Measurements from ENCODE around the gene OTUD3. TPM values are rescaled to one million over a fixed set of nuclear protein-coding genes. Genes with fewer than 3 reads are reported as not detected.
A peak's percentile ranks its signal among the peaks of the same experiment; 100 is the strongest.

Gene OTUD3
- total and polyA plus RNA-seq, 9 of the 15 experiments (the other 6 are each of a cell fraction or from before 2014, with no cell fraction given): 2.0 to 16.6 (median 11.0) TPM

DNA sequence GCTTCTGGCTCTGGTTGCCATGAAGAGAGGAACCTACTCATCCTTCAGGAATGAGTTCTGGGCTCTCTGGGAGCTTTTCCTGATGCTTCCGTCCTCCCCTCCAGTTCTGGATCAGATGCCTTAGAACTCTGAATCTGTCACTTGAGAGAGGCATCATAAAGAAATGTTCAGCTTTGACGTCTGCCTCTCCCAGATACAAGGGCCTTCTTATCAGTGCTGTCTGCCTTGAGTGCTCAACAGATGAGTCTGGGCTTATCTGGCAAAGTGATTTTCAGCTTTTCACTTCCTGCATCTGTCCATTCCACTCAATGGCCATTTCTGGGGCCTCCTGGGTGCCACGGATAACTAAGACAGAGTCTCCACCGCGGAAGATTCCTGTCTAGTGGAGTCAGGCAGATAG is 12.3 kb upstream of the OTUD3 start (continued):
- TF ChIP-seq CHD1 (IDR thresholded peaks at IDR 0.05; ENCODE audit: low read length) (no peak), HMG20B (CRISPR knock-in tag; IDR thresholded peaks at IDR 0.05) (no peak), NBN (IDR thresholded peaks at IDR 0.05; ENCODE audit: low read depth) (peak; percentile 88), SLC30A9 (CRISPR knock-in tag; IDR thresholded peaks at IDR 0.05) (no peak), NRF1 (conservative IDR thresholded peaks at IDR 0.05 in 1 of 2, IDR thresholded peaks at IDR 0.05 in 1 of 2) (no peak), XRCC3 (IDR thresholded peaks at IDR 0.05) (no peak), CGGBP1 (CRISPR knock-in tag; IDR thresholded peaks at IDR 0.05) (no peak), MCM7 (IDR thresholded peaks at IDR 0.05) (no peak), HOXB6 (CRISPR knock-in tag; IDR thresholded peaks at IDR 0.05; ENCODE audit: borderline replicate concordance) (no peak), ZNF384 (IDR thresholded peaks at IDR 0.05; ENCODE audit: low read depth, low read length) (no peak), MLLT1 (IDR thresholded peaks at IDR 0.05) (no peak; a peak in 2 of 4 replicates), POU5F1 (IDR thresholded peaks at IDR 0.05; ENCODE audit: borderline replicate concordance, low read depth, low read length, partially characterized antibody) (no peak), DACH1 (IDR thresholded peaks at IDR 0.05; ENCODE audit: partially characterized antibody) (no peak), NELFE (IDR thresholded peaks at IDR 0.05; ENCODE audit: insufficient read depth, insufficient read length) (no peak), ZNF717 (CRISPR knock-in tag; IDR thresholded peaks at IDR 0.05) (no peak), ZNF589 (CRISPR knock-in tag; IDR thresholded peaks at IDR 0.05; ENCODE audit: low read depth) (peak; percentile 99), RAD51 (IDR thresholded peaks at IDR 0.05; ENCODE audit: borderline replicate concordance, low read depth) (no peak; the same call in 1 of the 2 replicates), TAF15 (IDR thresholded peaks at IDR 0.05; ENCODE audit: low read depth, low read length) (no peak), ESRRA (IDR thresholded peaks at IDR 0.05; ENCODE audit: borderline replicate concordance, low read depth) (no peak), ZNF140 (CRISPR knock-in tag; IDR thresholded peaks at IDR 0.05) (no peak), SNRNP70 (optimal IDR thresholded peaks at IDR 0.05; ENCODE audit: low read depth, low read length) (no peak), ZNF655 (CRISPR knock-in tag; IDR thresholded peaks at IDR 0.05) (no peak), GTF2E2 (tag; IDR thresholded peaks at IDR 0.05) (no peak), HNRNPH1 (optimal IDR thresholded peaks at IDR 0.05; ENCODE audit: low read depth, low read length) (no peak)
- TF ChIP-seq, protein P1, sequence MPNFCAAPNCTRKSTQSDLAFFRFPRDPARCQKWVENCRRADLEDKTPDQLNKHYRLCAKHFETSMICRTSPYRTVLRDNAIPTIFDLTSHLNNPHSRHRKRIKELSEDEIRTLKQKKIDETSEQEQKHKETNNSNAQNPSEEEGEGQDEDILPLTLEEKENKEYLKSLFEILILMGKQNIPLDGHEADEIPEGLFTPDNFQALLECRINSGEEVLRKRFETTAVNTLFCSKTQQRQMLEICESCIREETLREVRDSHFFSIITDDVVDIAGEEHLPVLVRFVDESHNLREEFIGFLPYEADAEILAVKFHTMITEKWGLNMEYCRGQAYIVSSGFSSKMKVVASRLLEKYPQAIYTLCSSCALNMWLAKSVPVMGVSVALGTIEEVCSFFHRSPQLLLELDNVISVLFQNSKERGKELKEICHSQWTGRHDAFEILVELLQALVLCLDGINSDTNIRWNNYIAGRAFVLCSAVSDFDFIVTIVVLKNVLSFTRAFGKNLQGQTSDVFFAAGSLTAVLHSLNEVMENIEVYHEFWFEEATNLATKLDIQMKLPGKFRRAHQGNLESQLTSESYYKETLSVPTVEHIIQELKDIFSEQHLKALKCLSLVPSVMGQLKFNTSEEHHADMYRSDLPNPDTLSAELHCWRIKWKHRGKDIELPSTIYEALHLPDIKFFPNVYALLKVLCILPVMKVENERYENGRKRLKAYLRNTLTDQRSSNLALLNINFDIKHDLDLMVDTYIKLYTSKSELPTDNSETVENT (CRISPR knock-in tag; IDR thresholded peaks at IDR 0.05): no peak
